PFSK-1 (cell line): ENCODE results near the gene APH1B.

Source experiments
- FOXP2 ChIP-seq: optimal IDR thresholded peaks from 2 replicates; pipeline ENCODE3; 2011; ENCODE audit warnings: borderline replicate concordance, control low read depth, inconsistent platforms; ENCODE audit not compliant: insufficient read depth; ENCODE audit errors: extremely low read length, extremely low read depth
- POLR2AphosphoS5 ChIP-seq: IDR thresholded peaks from 2 replicates; pipeline ENCODE4 v1.6.1; 2012; ENCODE audit warnings: low read depth, mild to moderate bottlenecking, control low read depth, low read length, moderate library complexity
- REST ChIP-seq, 2 experiments: IDR thresholded peaks; 2 replicates each; pipeline versions ENCODE4 v1.6.1 to v1.8.0; 2011 to 2012; ENCODE audit warnings: low read depth in 2 of 2, low read length in 2 of 2, control low read depth in 1 of 2, inconsistent platforms in 1 of 2, mild to moderate bottlenecking in 1 of 2, moderate library complexity in 1 of 2; ENCODE audit not compliant: insufficient read depth in 1 of 2
- SIN3A ChIP-seq: IDR thresholded peaks from 2 replicates; pipeline ENCODE4 v1.6.1; 2012; ENCODE audit warnings: mild to moderate bottlenecking, low read length, moderate library complexity, borderline replicate concordance; ENCODE audit not compliant: insufficient read depth
- TAF1 ChIP-seq: IDR thresholded peaks from 2 replicates; pipeline ENCODE4 v1.6.1; 2012; ENCODE audit warnings: low read length, control low read depth, borderline replicate concordance; ENCODE audit not compliant: insufficient read depth

The APH1B gene

GRCh38 chr15:63337046-63337445 lies 59.6 kb downstream of the APH1B start:
- TF ChIP-seq FOXP2 (no peak), POLR2AphosphoS5 (no peak), REST (IDR thresholded peaks at IDR 0.05; ENCODE audit: insufficient read depth in 1 of 2, low read depth in 2 of 2, low read length in 2 of 2) (no peak), TAF1 (no peak), SIN3A (no peak)

- no peak for TF ChIP-seq SIN3A
Measured at GRCh38 chr15:63338170-63338569, 60.8 kb downstream of the APH1B start.

GRCh38 chr15:63339006-63339766 lies 61.8 kb downstream of the APH1B start:
- TF ChIP-seq FOXP2 (no peak), REST (IDR thresholded peaks at IDR 0.05; ENCODE audit: insufficient read depth in 1 of 2, low read depth in 2 of 2, low read length in 2 of 2) (no peak), POLR2AphosphoS5 (no peak), SIN3A (no peak), TAF1 (no peak)

- TF ChIP-seq POLR2AphosphoS5 (no peak), TAF1 (no peak)
Measured at GRCh38 chr15:63339836-63340235, 62.4 kb downstream of the APH1B start.

GRCh38 chr15:63340353-63340752 lies 62.9 kb downstream of the APH1B start:
- no peak for TF ChIP-seq TAF1

GRCh38 chr15:63340878-63341277 lies 63.5 kb downstream of the APH1B start:
- no peak for TF ChIP-seq TAF1
- no peak for TF ChIP-seq SIN3A
- no peak for TF ChIP-seq REST (IDR thresholded peaks at IDR 0.05; ENCODE audit: insufficient read depth in 1 of 2, low read depth in 2 of 2, low read length in 2 of 2)
- no peak for TF ChIP-seq FOXP2
- no peak for TF ChIP-seq POLR2AphosphoS5

GRCh38 chr15:63341898-63342297 lies 64.5 kb downstream of the APH1B start:
- TF ChIP-seq POLR2AphosphoS5, result no peak
- no peak for TF ChIP-seq SIN3A
- TF ChIP-seq TAF1, result no peak
- no peak for TF ChIP-seq REST (IDR thresholded peaks at IDR 0.05; ENCODE audit: insufficient read depth in 1 of 2, low read depth in 2 of 2, low read length in 2 of 2)
- TF ChIP-seq FOXP2, result no peak
